Measurements from ENCODE around the gene TMEM198. TPM values are rescaled to one million over a fixed set of nuclear protein-coding genes. Genes with fewer than 3 reads are reported as not detected.
A peak's percentile ranks its signal among the peaks of the same experiment; 100 is the strongest.

TMEM198 gene
- total and polyA plus RNA-seq, 9 of the 15 experiments (the other 6 are each of a cell fraction or from before 2014, with no cell fraction given): 0.03 to 3.8 (median 1.0) TPM

GRCh38 chr2:219571311-219572236 is 27.7 kb downstream of the TMEM198 start, which contains the start of gene OBSL1 (continued):
- TF ChIP-seq ZNF318 (IDR thresholded peaks at IDR 0.05; ENCODE audit: borderline replicate concordance in 1 of 2, low read depth in 1 of 2) (peak in 1 of 2 experiments; percentile 74; a peak in 2 of 4 replicates), ZBTB26 (CRISPR knock-in tag; IDR thresholded peaks at IDR 0.05) (no peak), NFRKB (IDR thresholded peaks at IDR 0.05; ENCODE audit: low read depth) (peak; percentile 88; the same call in 1 of the 2 replicates), RUNX1 (IDR thresholded peaks at IDR 0.05; ENCODE audit: low read depth) (no peak), GATAD2B (IDR thresholded peaks at IDR 0.05; ENCODE audit: borderline replicate concordance) (peak; percentile 76), CCNT2 (IDR thresholded peaks at IDR 0.05; ENCODE audit: borderline replicate concordance, extremely low read depth, insufficient read length, low read depth, low read length) (peak; percentile 66), ZNF695 (CRISPR knock-in tag; IDR thresholded peaks at IDR 0.05) (no peak), SMAD4 (CRISPR knock-in tag; conservative IDR thresholded peaks at IDR 0.05) (peak; percentile 94), MEF2D (tag; conservative IDR thresholded peaks at IDR 0.05; ENCODE audit: low read depth) (0 out of 2 replicates have a peak, but pooled peaks have one; percentile 51), NCOA1 (IDR thresholded peaks at IDR 0.05; ENCODE audit: low read depth) (peak; percentile 88), NCOA6 (IDR thresholded peaks at IDR 0.05) (0 out of 2 replicates have a peak, but pooled peaks have one; percentile 18), JUND (IDR thresholded peaks at IDR 0.05; ENCODE audit: borderline replicate concordance, low read depth, low read length) (peak; percentile 80), JUND (tag; IDR thresholded peaks at IDR 0.05; ENCODE audit: borderline replicate concordance, low read depth, low read length) (peak; percentile 83; the same call in 2 of the 3 replicates), PHTF2 (CRISPR knock-in tag; IDR thresholded peaks at IDR 0.05) (no peak), ZNF263 (CRISPR knock-in tag; IDR thresholded peaks at IDR 0.05; ENCODE audit: borderline replicate concordance) (peak; percentile 37; the same call in 1 of the 2 replicates), CREM (IDR thresholded peaks at IDR 0.05; ENCODE audit: low read depth) (peak; percentile 90), FOSL1 (tag; conservative IDR thresholded peaks at IDR 0.05) (peak; percentile 88)

Measured in K562 (cell line).